Measurements from ENCODE around the gene FGF12. TPM values are rescaled to one million over a fixed set of nuclear protein-coding genes. Genes with fewer than 3 reads are reported as not detected.

The FGF12 gene
- total RNA-seq, 2 experiments from 2014 or later: not detected

DNA sequence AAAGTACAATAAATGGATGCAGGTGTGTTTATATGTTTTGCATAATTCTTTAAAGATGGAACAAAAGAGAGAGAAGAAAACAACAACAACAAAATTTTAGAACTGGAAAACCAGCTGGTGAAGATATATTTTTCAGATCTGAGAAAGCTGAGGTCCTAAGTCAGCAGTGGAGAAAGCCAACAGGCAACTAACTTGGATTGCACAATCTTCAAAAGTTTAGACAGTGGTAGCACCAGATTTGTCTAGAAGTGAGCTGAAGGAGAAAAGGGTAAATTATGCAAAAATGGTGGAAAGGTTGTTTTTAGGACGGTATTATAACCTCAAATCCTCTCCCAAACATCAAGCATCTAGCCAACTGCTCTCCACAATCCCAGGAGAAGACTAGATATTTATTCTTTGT lies 17.0 kb downstream of the FGF12 start:
- CTCF ChIA-PET: no interaction called here
- POLR2A ChIA-PET: no interaction called here
- TF ChIP-seq, protein P1, sequence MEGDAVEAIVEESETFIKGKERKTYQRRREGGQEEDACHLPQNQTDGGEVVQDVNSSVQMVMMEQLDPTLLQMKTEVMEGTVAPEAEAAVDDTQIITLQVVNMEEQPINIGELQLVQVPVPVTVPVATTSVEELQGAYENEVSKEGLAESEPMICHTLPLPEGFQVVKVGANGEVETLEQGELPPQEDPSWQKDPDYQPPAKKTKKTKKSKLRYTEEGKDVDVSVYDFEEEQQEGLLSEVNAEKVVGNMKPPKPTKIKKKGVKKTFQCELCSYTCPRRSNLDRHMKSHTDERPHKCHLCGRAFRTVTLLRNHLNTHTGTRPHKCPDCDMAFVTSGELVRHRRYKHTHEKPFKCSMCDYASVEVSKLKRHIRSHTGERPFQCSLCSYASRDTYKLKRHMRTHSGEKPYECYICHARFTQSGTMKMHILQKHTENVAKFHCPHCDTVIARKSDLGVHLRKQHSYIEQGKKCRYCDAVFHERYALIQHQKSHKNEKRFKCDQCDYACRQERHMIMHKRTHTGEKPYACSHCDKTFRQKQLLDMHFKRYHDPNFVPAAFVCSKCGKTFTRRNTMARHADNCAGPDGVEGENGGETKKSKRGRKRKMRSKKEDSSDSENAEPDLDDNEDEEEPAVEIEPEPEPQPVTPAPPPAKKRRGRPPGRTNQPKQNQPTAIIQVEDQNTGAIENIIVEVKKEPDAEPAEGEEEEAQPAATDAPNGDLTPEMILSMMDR (IDR thresholded peaks at IDR 0.05): no peak

DNA sequence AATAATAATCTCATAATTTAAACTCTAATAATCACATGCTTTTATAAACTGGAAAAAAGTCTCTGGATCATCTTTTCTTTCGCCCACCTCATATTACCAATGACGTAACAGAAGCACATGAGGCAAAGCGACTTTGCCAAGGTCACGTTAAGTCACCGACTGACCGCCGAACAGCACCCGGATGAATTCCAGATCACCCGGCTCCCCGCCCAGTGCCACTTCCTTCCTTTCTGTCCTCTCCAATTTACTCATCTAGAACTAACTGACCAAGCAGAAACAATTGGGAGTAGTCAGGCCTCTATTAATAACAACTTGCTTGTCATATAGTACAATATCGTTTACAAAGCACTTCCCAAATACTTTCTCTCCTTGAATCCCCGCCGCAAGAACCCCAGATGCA lies 21.1 kb downstream of the FGF12 start:
- ChIA-PET POLR2A (no interaction called here), CTCF (no interaction called here)
- Mint-ChIP-seq H3K36me3 (ENCODE audit: low read depth) (no peaks in the 10 kb centered on the region), H3K9me3 (peaks cover 3% of the 10 kb centered on the region), H3K27ac (no peak overlapping the region), H3K4me3 (no peak overlapping the region), H3K27me3 (no peaks in the 10 kb centered on the region), H3K4me1 (ENCODE audit: low read depth) (no peaks in the 10 kb centered on the region)
- DNase-seq (no peak), ATAC-seq (ENCODE audit: poor library complexity) (no peak)
- Histone ChIP-seq H3K4me1 (ENCODE audit: insufficient read depth, low read length) (no peaks in the 10 kb centered on the region), H3K27me3 (ENCODE audit: control insufficient read depth in 1 of 2, insufficient read depth in 2 of 2, low read length in 2 of 2) (no peaks in the 10 kb centered on the region), H3K4me3 (ENCODE audit: low read length) (no peak overlapping the region), H3K36me3 (ENCODE audit: insufficient read depth, low read length) (no peaks in the 10 kb centered on the region), H3K9me3 (ENCODE audit: control insufficient read depth in 1 of 2, insufficient read depth in 1 of 2, low read length in 2 of 2) (no peaks in the 10 kb centered on the region), H3K27ac (ENCODE audit: low read depth in 1 of 2, low read length in 2 of 2) (no peak overlapping the region)
- intact Hi-C loops (cut with DNase I, micrococcal nuclease): no loop called here
- TF ChIP-seq, protein P1 (IDR thresholded peaks at IDR 0.05): no peak

More for the DNA sequence above, 17.0 kb downstream of the FGF12 start:
- intact Hi-C loops (cut with DNase I, micrococcal nuclease): no loop called here
- H3K4me3 ChIP-seq (ENCODE audit: low read length): no peak overlapping the region
- no peak overlapping the region for H3K27ac ChIP-seq (ENCODE audit: low read depth in 1 of 2, low read length in 2 of 2)
- ATAC-seq (ENCODE audit: poor library complexity) (no peak), DNase-seq (no peak)
- H3K27me3 ChIP-seq (ENCODE audit: control insufficient read depth in 1 of 2, insufficient read depth in 2 of 2, low read length in 2 of 2): no peaks in the 10 kb centered on the region
- H3K4me1 ChIP-seq (ENCODE audit: insufficient read depth, low read length): no peaks in the 10 kb centered on the region
- H3K27me3 Mint-ChIP-seq: no peaks in the 10 kb centered on the region
- no peak overlapping the region for H3K4me3 Mint-ChIP-seq
- no peaks in the 10 kb centered on the region for H3K36me3 Mint-ChIP-seq (ENCODE audit: low read depth)
- no peak overlapping the region for H3K27ac Mint-ChIP-seq
- no peaks in the 10 kb centered on the region for H3K4me1 Mint-ChIP-seq (ENCODE audit: low read depth)
- no peaks in the 10 kb centered on the region for H3K36me3 ChIP-seq (ENCODE audit: insufficient read depth, low read length)
- H3K9me3 Mint-ChIP-seq: peaks cover 3% of the 10 kb centered on the region
- H3K9me3 ChIP-seq (ENCODE audit: control insufficient read depth in 1 of 2, insufficient read depth in 1 of 2, low read length in 2 of 2): no peaks in the 10 kb centered on the region

DNA sequence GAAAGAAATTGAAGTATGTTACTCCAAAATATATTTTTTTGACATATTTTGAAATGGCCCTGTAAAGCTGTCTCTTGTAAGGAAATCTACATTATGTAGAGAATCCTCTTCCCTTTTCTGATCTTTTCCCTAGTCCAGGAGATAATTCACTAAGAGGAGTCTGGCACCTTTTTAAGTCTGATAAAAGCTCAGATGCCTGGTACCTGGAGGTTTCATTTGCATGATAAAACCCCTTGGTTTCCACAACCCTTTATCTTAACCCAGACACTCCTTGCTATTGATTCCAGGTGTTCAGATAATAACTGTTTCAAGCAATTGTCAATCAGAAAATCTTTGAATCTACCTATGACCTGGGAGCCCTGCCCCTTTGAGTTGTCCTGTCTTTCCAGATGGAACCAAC lies 26.5 kb downstream of the FGF12 start:
- no peaks in the 10 kb centered on the region for H3K27me3 ChIP-seq (ENCODE audit: control insufficient read depth in 1 of 2, insufficient read depth in 2 of 2, low read length in 2 of 2)
- no peak for DNase-seq
- H3K36me3 ChIP-seq (ENCODE audit: insufficient read depth, low read length): no peaks in the 10 kb centered on the region
- peaks cover 4% of the 10 kb centered on the region for H3K27me3 Mint-ChIP-seq
- TF ChIP-seq, protein P1 (IDR thresholded peaks at IDR 0.05): no peak
- H3K9me3 Mint-ChIP-seq: no peaks in the 10 kb centered on the region
- CTCF ChIA-PET: no interaction called here
- H3K27ac Mint-ChIP-seq: no peak overlapping the region
- H3K4me3 Mint-ChIP-seq: no peak overlapping the region
- intact Hi-C loops (cut with DNase I, micrococcal nuclease): no loop called here
- H3K4me1 ChIP-seq (ENCODE audit: insufficient read depth, low read length): no peaks in the 10 kb centered on the region
- POLR2A ChIA-PET: no interaction called here
- no peaks in the 10 kb centered on the region for H3K4me1 Mint-ChIP-seq (ENCODE audit: low read depth)
- H3K9me3 ChIP-seq (ENCODE audit: control insufficient read depth in 1 of 2, insufficient read depth in 1 of 2, low read length in 2 of 2): no peaks in the 10 kb centered on the region
- no peaks in the 10 kb centered on the region for H3K36me3 Mint-ChIP-seq (ENCODE audit: low read depth)
- H3K4me3 ChIP-seq (ENCODE audit: low read length): no peak overlapping the region
- H3K27ac ChIP-seq (ENCODE audit: low read depth in 1 of 2, low read length in 2 of 2): no peak overlapping the region
- ATAC-seq (ENCODE audit: poor library complexity): no peak
